Measurements from ENCODE around the gene DUSP3. TPM values are rescaled to one million over a fixed set of nuclear protein-coding genes. Genes with fewer than 3 reads are reported as not detected.

DUSP3 gene
- total RNA-seq, 4 donors from 2014 or later, result 33.7 to 58.4 (median 36.8) TPM

- Histone ChIP-seq H3K36me3 (no peaks in the 10 kb centered on the region), H3K4me3 (no peak overlapping the region)
- intact Hi-C loops (cut with DNase I), result no loop called here
Observed at GRCh38 chr17:43760254-43760852, 18.4 kb downstream of the DUSP3 start.

GRCh38 chr17:43759836-43760235 is 18.9 kb downstream of the DUSP3 start:
- no peak for TF ChIP-seq CTCF (IDR thresholded peaks at IDR 0.05)
- TF ChIP-seq POLR2A (IDR thresholded peaks at IDR 0.05), result no peak
- H3K36me3 ChIP-seq, result no peaks in the 10 kb centered on the region
- DNase-seq, result no peak
- WGBS, 2 donors, result 17 to 32% methylated on average over 3 to 5 of the region's 7 CpGs
- intact Hi-C loops (cut with DNase I), result loop anchor here (2.0 kb wide), 1 partner anchor 63 kb away; no protein-coding TSS in a partner anchor
- no peaks in the 10 kb centered on the region for H3K9me3 ChIP-seq
- peaks cover 8 to 26% (median 13%) of the 10 kb centered on the region in 3 donors for H3K4me1 ChIP-seq
- no peak overlapping the region for H3K27ac ChIP-seq
- H3K27me3 ChIP-seq, result peaks cover 0 to 41% (median 6%) of the 10 kb centered on the region in 4 donors
- H3K4me3 ChIP-seq, result no peak overlapping the region

More at GRCh38 chr17:43760254-43760852, 18.4 kb downstream of the DUSP3 start:
- H3K27ac ChIP-seq, result no peak overlapping the region
- peaks cover 0 to 36% (median 1%) of the 10 kb centered on the region in 4 donors for H3K27me3 ChIP-seq
- H3K9me3 ChIP-seq, result no peaks in the 10 kb centered on the region
- peaks cover 4 to 21% (median 8%) of the 10 kb centered on the region in 3 donors for H3K4me1 ChIP-seq
- no peak for DNase-seq
- TF ChIP-seq POLR2A (IDR thresholded peaks at IDR 0.05) (no peak), CTCF (IDR thresholded peaks at IDR 0.05) (peak; percentile 95 to 100 (median 99))
- WGBS, 2 donors, result 0 to 1% methylated on average over 5 to 6 of the region's 10 CpGs

GRCh38 chr17:43758497-43759174 is 20.1 kb downstream of the DUSP3 start, which contains the start of gene SOST:
Gene SOST (minus strand): TSS chr17:43758791. CDS start chr17:43758741, 50 bp downstream.
- DNase-seq, result no peak
- H3K27me3 ChIP-seq, result peaks cover 0 to 51% (median 7%) of the 10 kb centered on the region in 4 donors
- intact Hi-C loops (cut with DNase I), result loop anchor here (2.0 kb wide), 1 partner anchor 62 kb away; no protein-coding TSS in a partner anchor
- H3K27ac ChIP-seq, result no peak within 1 kb of the TSS
- H3K4me1 ChIP-seq, result peaks cover 8 to 27% (median 13%) of the 10 kb centered on the region in 3 donors
- H3K36me3 ChIP-seq, result no peaks in the 10 kb centered on the region
- no peaks in the 10 kb centered on the region for H3K9me3 ChIP-seq
- no peak within 1 kb of the TSS for H3K4me3 ChIP-seq
- TF ChIP-seq POLR2A (IDR thresholded peaks at IDR 0.05), result no peak
- no peak for TF ChIP-seq CTCF (IDR thresholded peaks at IDR 0.05)
- WGBS, 2 donors, result 44 to 70% methylated on average over 12 to 14 of the region's 24 CpGs

- no peak overlapping the region for H3K27ac ChIP-seq
- H3K9me3 ChIP-seq, result no peaks in the 10 kb centered on the region
- peaks cover 8 to 27% (median 13%) of the 10 kb centered on the region in 3 donors for H3K4me1 ChIP-seq
- H3K27me3 ChIP-seq, result peaks cover 0 to 56% (median 7%) of the 10 kb centered on the region in 4 donors
- 77% methylated on average over 5 to 6 of the region's 6 CpGs for WGBS, 2 donors
- H3K36me3 ChIP-seq, result no peaks in the 10 kb centered on the region
- TF ChIP-seq POLR2A (IDR thresholded peaks at IDR 0.05) (no peak), CTCF (IDR thresholded peaks at IDR 0.05) (no peak)
- DNase-seq, result no peak
- no peak overlapping the region for H3K4me3 ChIP-seq
- intact Hi-C loops (cut with DNase I), result loop anchor here (2.0 kb wide), 1 partner anchor 61 kb away; no protein-coding TSS in a partner anchor
Observed at GRCh38 chr17:43758086-43758485, 20.7 kb downstream of the DUSP3 start.

GRCh38 chr17:43757171-43757660 is 21.6 kb downstream of the DUSP3 start:
- no peak for DNase-seq

More at GRCh38 chr17:43757171-43757660, 21.6 kb downstream of the DUSP3 start:
- WGBS, 2 donors, result 70 to 73% methylated on average over 2 to 3 of the region's 8 CpGs
- Histone ChIP-seq H3K36me3 (no peaks in the 10 kb centered on the region), H3K4me1 (peaks cover 8 to 27% (median 13%) of the 10 kb centered on the region in 3 donors), H3K9me3 (no peaks in the 10 kb centered on the region), H3K4me3 (no peak overlapping the region), H3K27me3 (peaks cover 0 to 59% (median 7%) of the 10 kb centered on the region in 4 donors), H3K27ac (no peak overlapping the region)
- TF ChIP-seq POLR2A (IDR thresholded peaks at IDR 0.05) (no peak), CTCF (IDR thresholded peaks at IDR 0.05) (no peak)
- intact Hi-C loops (cut with DNase I), result no loop called here

All from esophagus squamous epithelium (tissue), 5 donors.